ENCODE data around the gene SEC63. TPM values are rescaled to one million over a fixed set of nuclear protein-coding genes. Genes with fewer than 3 reads are reported as not detected.

SEC63 gene
- total RNA-seq, 1 experiment from 2014 or later = 97.6 TPM

DNA sequence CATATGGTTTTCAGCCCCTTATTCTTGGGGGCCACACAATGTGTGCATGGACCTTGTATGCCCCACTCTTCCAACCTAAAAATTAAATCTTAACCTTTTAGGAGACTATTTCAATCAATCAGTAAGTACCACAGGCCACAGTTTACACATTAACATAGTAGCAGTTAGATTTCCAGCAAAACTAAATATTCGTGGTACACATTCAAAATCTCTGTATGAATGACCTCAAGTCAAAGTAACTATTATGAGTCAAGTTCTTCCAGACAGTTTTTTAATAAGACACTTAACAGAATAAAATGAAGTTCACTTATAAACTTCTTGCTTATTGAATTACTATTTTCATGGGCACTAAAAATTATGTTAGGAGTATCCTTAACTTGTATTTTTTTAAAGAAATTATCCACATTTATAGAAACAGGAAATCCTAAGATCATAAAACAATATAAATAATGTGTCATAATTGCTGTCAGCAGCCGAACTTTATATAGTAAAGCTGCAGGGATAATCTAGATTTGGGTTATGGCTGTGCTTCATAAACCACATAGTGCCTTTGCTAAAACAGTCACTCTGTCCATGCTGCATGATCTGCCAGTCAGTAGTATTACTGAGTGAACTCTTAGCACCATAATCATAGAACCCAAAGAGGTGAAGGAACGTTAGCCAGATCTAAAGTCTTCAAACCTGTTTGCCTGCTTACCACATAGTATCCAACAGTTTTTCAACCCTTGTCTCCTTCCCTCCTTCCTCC is 21.7 kb downstream of the SEC63 start:
- no peaks in the 10 kb centered on the region for H3K4me1 Mint-ChIP-seq
- ChIA-PET CTCF (no interaction called here), POLR2A (no interaction called here)
- DNase-seq (ENCODE audit: low spot score) (no peak), ATAC-seq (no peak)
- peaks cover 40% of the 10 kb centered on the region for H3K9me3 Mint-ChIP-seq
- H3K36me3 Mint-ChIP-seq = peaks cover 47% of the 10 kb centered on the region
- peaks cover 4% of the 10 kb centered on the region; the same call in 1 of the 2 replicates for H3K27me3 Mint-ChIP-seq (ENCODE audit: low read depth)
- no peak overlapping the region for H3K27ac Mint-ChIP-seq
- H3K4me3 Mint-ChIP-seq = no peak overlapping the region
- TF ChIP-seq MXD4 (CRISPR knock-in tag; IDR thresholded peaks at IDR 0.05; ENCODE audit: borderline replicate concordance) (no peak), CDX4 (CRISPR knock-in tag; IDR thresholded peaks at IDR 0.05; ENCODE audit: borderline replicate concordance) (no peak), ARID4B (CRISPR knock-in tag; IDR thresholded peaks at IDR 0.05; ENCODE audit: borderline replicate concordance) (no peak), FOXP4 (CRISPR knock-in tag; IDR thresholded peaks at IDR 0.05) (no peak), E2F4 (CRISPR knock-in tag; IDR thresholded peaks at IDR 0.05; ENCODE audit: borderline replicate concordance, low read depth) (no peak), ZNF263 (CRISPR knock-in tag; IDR thresholded peaks at IDR 0.05; ENCODE audit: low read depth) (no peak), JAZF1 (CRISPR knock-in tag; IDR thresholded peaks at IDR 0.05) (no peak), PRDM15 (CRISPR knock-in tag; IDR thresholded peaks at IDR 0.05) (no peak), USF2 (CRISPR knock-in tag; IDR thresholded peaks at IDR 0.05) (no peak), CREB1 (CRISPR knock-in tag; IDR thresholded peaks at IDR 0.05) (no peak), JUN (CRISPR knock-in tag; IDR thresholded peaks at IDR 0.05) (no peak), NFYB (CRISPR knock-in tag; conservative IDR thresholded peaks at IDR 0.05; ENCODE audit: low read depth) (no peak)
- TF ChIP-seq, protein P1, sequence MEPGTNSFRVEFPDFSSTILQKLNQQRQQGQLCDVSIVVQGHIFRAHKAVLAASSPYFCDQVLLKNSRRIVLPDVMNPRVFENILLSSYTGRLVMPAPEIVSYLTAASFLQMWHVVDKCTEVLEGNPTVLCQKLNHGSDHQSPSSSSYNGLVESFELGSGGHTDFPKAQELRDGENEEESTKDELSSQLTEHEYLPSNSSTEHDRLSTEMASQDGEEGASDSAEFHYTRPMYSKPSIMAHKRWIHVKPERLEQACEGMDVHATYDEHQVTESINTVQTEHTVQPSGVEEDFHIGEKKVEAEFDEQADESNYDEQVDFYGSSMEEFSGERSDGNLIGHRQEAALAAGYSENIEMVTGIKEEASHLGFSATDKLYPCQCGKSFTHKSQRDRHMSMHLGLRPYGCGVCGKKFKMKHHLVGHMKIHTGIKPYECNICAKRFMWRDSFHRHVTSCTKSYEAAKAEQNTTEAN (CRISPR knock-in tag; IDR thresholded peaks at IDR 0.05) = no peak
- TF ChIP-seq, protein P2, sequence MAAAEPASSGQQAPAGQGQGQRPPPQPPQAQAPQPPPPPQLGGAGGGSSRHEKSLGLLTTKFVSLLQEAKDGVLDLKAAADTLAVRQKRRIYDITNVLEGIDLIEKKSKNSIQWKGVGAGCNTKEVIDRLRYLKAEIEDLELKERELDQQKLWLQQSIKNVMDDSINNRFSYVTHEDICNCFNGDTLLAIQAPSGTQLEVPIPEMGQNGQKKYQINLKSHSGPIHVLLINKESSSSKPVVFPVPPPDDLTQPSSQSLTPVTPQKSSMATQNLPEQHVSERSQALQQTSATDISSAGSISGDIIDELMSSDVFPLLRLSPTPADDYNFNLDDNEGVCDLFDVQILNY (CRISPR knock-in tag; IDR thresholded peaks at IDR 0.05) = no peak
- TF ChIP-seq, protein P3, sequence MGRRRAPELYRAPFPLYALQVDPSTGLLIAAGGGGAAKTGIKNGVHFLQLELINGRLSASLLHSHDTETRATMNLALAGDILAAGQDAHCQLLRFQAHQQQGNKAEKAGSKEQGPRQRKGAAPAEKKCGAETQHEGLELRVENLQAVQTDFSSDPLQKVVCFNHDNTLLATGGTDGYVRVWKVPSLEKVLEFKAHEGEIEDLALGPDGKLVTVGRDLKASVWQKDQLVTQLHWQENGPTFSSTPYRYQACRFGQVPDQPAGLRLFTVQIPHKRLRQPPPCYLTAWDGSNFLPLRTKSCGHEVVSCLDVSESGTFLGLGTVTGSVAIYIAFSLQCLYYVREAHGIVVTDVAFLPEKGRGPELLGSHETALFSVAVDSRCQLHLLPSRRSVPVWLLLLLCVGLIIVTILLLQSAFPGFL (CRISPR knock-in tag; IDR thresholded peaks at IDR 0.05; ENCODE audit: borderline replicate concordance) = no peak
- TF ChIP-seq, protein P4, sequence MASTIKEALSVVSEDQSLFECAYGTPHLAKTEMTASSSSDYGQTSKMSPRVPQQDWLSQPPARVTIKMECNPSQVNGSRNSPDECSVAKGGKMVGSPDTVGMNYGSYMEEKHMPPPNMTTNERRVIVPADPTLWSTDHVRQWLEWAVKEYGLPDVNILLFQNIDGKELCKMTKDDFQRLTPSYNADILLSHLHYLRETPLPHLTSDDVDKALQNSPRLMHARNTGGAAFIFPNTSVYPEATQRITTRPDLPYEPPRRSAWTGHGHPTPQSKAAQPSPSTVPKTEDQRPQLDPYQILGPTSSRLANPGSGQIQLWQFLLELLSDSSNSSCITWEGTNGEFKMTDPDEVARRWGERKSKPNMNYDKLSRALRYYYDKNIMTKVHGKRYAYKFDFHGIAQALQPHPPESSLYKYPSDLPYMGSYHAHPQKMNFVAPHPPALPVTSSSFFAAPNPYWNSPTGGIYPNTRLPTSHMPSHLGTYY (CRISPR knock-in tag; IDR thresholded peaks at IDR 0.05) = no peak
